EH (cell line): ENCODE measurements around the gene MKS1.

Source experiments
- DNase-seq: peaks from one replicate; pipeline ENCODE4 v3.0.0-alpha.2; 2015; ENCODE audit warnings: low read depth

Gene MKS1

DNA sequence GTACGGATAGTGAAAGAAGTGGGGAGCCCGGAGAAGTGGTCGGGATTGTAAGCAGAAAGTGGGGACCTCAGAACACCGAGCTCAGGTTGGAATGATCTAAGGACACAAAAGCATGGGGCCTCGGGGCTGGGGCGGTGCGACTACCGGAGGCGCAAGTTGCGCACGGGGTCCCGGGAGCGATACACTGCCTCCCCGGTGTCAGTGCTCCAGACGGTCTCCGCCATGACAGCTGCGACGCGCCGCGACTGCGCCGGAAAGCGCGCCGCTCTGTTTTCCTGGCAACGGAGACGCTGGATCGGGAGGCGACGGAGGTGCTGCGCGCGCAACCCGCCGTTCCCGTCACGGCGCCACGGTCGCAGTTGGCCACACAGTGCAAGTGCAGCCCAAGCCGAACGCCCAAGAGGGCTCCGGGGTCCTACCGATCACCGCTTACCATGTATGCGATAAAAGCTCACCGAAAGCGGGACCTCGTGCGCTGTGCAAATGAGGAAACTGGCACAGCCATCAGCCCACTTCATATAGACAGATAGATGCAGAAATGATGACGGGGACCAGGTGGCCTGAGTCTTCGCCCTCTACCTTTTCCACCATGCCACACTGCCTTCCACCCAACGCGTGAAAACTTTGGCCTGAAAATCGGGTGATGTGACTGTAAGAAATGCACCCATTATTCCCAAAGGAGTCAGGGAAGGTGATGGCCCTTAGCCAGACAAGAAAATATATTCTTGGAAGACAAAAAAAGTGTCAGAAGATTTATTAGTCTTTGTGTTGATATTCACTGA, at the start of gene MKS1:
Gene MKS1, minus strand, starts transcription at position 249 of the 782 bp plus-strand sequence. Its CDS starts 25 bp downstream, at position 224.
- peak; percentile 90 for DNase-seq

DNA sequence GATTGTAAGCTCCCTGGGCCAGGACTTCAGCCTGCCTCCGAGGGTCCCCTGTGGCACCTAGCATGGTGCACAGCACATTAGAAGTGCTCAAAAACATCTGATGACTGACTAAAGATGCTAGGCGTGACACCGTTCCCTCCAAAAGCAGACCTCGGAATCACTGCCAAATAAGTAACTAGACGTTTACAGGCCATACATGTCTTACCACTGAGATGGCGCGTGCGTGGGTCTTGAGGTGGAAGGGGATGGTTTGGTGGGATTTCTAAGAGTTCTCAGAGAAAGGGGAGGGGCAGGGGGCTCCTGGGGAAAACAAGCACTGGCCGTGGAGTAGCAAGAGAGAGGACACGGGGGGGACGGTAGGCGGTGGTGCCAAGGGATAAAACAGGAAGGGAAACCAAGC, 49.3 kb upstream of the MKS1 start:
- DNase-seq: no peak

DNA sequence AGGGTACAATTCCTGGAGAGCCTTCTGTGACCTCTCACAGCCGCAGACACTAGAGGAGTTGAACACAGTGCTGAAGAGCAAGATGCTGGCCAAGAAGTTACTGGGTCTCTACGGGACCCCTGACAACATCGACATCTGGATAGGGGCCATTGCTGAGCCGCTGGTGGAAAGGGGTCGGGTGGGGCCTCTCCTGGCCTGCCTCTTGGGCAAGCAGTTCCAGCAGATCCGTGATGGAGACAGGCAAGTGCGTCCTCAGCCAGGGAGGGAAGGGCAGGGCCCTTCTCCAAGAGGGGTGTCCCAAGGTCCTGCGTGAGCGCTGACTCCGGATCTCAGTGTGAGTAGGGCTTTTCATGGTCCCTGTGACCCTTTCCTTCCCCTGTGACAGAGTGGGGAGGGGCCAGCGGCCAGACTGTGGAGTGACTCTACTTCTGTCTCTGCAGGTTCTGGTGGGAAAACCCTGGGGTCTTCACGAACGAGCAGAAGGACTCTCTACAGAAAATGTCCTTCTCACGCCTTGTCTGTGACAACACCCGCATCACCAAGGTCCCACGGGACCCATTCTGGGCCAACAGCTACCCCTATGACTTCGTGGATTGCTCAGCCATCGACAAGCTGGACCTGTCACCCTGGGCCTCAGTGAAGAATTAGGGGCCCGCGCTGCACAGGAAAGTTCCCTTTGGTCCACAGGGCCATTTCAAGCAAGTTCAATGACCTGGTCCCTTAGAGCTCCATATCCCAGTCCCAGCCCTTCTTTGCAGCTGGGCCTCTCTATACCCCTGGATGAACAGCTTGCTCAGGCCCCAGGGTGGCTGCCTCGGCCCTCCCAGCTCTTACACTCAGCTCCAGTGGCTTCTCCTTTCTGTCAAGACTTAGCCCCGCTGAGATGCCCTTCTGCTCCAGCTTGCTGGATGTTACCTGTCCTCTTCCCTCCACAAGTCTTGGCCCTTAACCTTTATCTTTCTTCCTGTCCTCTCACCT, 48.6 kb upstream of the MKS1 start:
- DNase-seq: no peak

DNA sequence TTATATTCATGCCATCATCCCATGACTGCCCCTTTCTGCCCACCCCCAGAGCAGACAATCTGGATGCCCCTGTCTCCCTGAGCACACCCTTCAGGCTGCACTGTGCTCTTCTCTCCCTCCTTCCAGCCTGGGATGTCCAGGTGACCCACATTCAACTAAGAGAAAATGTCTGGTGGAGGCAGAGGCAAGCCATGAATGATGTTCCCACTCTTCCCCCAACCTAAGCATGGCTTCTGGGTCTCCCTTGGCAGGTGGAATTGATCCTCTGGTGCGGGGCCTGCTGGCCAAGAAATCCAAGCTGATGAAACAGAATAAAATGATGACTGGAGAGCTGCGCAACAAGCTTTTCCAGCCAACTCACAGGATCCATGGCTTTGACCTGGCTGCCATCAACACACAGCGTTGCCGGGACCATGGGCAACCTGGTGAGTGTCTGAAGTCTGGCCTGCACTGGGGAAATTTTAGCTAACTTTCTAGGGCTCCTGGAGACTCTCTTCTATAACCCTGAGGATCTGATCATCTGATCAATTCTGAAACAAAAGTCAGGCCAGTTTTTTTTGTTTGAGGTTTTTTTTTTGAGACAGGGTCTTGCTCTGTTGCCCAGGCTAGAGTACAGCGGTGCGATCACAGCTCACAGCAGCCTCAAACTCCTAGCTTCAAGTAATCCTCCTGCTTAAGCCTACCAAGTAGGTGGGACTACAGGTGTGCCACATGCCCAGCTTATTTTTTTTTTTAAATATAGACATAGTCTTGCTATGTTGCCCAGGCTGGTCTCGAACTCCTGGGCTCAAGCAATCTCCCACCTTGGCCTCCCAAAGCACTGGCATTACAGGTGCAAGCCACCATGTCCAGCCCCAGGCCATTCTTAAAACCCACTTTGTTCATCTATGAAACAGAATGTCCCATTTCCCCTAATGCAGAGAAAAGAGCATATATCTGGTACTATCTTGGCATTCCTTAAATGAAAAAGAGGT, 47.1 kb upstream of the MKS1 start:
- DNase-seq: no peak

DNA sequence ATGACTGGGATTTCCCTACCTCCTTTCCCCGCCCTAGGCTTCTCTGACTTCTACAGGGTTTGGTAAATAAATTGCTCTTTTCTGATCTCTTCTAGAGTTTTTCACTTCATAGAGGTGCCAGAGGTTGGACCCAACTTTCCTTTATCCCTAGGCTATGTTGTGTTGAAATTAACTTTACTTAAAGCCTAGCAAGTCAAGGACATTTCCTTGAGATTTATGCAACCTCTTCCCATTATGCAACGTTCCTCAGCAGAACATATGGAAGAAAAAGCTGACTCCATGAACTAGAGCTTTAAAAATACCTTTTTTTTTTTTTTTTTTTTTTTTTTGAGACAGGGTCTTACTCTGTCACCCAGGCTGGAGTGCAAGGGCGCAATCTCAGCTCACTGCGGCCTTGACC, 46.2 kb upstream of the MKS1 start:
- no peak for DNase-seq

DNA sequence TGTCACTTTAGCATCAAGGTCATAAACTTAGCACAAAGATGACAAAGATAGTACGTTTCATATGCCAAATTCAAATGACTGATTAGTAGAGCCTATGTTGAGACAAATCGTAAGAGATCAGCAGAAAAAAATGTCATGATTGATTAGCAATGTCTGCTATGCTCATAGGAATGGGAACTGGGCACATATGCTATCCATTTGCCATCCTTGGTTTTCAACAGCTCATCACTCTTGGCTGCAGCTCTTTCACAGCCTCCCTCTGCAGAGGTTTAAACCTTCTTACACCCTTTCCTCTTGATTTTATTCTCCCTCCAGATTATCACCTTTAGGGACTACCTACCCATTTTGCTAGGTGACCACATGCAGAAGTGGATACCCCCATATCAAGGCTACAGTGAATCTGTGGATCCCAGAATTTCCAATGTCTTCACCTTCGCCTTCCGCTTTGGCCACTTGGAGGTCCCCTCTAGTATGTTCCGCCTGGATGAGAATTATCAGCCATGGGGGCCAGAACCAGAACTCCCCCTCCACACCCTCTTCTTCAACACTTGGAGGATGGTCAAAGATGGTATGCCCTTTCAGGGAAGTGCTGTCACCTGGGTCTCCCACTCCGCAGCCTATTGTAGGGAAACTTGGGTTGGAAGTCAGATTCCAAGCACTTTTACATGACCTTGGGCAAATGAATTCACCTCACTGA, 45.5 kb upstream of the MKS1 start:
- DNase-seq: no peak

DNA sequence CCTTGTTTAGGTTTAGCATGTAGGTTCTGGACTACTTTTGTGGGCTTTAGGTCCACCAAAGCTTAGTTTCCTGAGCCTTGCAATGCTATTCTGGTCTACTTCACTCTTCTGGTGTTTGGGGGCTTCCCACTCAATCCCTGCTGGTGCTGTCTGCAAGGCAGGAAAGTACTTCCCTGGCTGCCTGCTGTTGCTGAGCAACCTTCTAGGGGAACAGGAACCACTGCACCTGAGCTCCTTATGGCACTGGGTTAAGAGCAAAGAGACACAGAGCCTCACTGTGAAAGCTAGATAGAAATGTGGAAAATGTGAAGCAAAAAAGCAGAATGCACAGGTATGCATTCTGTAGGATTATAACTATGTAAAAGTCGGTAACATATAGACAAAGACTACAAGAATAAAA, 44.7 kb upstream of the MKS1 start:
- no peak for DNase-seq

DNA sequence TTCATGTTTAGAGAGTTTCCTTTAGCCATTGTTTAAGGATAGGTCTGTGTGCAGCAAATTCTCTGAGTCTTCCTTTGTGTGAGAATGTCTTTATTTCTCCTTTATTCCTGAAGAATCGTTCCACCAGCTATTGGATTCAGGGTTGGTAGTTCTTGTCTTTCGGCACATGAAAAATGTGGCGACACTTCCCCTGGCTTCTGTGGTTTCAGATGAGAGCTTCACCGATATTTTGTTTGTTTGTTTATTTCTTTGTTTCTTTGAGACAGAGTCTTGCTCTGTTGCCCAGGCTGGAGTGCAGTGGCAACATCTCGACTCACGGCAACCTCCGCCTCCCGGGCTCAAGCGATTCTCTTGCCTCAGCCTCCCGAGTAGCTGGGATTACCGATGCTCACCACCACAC, 43.1 kb upstream of the MKS1 start:
- DNase-seq: no peak

DNA sequence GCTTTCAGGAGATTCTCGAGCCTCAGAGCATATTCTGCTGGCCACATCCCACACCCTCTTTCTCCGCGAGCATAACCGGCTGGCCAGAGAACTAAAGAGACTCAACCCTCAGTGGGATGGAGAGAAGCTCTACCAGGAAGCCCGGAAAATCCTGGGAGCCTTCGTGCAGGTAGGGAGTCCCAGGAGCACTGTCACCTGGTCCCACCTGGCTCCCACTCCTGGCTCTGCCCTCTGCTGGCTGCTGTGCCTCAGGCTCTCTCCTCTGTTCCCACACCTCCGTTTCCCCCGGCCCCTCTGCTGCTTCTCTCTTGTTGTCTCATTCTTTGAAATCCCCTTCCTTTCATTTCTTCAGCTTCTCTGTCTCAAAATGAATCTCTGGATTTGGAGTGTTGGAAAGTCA, 35.7 kb upstream of the MKS1 start:
- no peak for DNase-seq

DNA sequence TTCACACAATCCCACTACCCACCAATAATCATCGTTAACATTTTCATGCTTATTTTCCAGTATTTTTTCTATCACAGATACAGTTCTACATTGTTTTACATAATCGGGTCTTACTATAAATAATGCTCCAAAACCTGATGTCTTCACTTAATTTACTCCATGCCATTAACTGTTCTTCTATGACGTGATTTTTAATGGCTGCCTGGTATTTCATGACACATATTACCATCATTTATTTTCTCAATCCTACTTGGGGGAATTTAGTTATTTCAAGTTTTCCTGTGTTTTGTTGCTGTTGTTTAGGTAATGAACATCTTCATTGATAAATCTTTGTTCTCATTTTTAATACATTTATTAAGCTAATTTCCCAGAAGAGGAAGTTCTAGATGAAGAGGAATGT, 34.0 kb upstream of the MKS1 start:
- no peak for DNase-seq

DNA sequence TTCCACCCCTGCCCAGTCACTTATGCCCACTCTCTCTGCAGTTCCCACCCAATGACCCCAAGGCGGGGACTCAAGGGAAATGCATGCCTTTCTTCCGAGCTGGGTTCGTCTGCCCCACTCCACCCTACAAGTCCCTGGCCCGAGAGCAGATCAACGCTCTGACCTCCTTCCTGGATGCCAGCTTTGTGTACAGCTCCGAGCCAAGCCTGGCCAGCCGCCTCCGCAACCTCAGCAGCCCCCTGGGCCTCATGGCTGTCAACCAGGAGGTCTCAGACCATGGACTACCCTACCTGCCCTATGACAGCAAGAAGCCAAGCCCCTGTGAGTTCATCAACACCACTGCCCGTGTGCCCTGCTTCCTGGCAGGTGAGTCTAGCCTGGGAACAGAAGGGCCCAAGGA, 33.1 kb upstream of the MKS1 start:
- DNase-seq: no peak

DNA sequence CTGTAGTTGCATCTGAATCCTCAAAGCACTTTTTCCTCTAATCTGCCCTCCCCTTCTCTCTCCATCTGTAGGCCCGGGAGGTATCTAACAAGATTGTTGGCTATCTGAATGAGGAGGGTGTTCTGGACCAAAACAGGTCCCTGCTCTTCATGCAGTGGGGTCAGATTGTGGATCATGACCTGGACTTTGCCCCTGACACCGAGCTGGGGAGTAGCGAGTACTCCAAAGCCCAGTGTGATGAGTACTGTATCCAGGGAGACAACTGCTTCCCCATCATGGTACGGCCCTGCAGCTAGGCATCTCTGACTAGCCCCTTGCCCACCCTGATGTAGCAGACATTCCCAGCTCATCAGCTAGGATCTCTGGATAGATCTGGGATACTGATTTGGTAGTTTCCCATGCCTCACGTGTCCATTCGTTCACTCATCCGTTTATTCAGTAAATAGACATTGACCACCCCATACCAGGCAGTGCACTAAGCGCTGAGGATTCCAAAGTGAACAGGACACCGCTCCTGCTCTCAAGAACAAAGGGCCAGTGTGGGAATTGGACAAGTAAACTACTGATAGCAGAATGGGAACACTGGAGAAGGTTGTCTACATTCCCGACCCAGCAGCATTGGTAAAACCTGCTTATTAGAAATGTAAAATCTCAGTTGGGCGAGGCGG, 31.4 kb upstream of the MKS1 start:
- no peak for DNase-seq

DNA sequence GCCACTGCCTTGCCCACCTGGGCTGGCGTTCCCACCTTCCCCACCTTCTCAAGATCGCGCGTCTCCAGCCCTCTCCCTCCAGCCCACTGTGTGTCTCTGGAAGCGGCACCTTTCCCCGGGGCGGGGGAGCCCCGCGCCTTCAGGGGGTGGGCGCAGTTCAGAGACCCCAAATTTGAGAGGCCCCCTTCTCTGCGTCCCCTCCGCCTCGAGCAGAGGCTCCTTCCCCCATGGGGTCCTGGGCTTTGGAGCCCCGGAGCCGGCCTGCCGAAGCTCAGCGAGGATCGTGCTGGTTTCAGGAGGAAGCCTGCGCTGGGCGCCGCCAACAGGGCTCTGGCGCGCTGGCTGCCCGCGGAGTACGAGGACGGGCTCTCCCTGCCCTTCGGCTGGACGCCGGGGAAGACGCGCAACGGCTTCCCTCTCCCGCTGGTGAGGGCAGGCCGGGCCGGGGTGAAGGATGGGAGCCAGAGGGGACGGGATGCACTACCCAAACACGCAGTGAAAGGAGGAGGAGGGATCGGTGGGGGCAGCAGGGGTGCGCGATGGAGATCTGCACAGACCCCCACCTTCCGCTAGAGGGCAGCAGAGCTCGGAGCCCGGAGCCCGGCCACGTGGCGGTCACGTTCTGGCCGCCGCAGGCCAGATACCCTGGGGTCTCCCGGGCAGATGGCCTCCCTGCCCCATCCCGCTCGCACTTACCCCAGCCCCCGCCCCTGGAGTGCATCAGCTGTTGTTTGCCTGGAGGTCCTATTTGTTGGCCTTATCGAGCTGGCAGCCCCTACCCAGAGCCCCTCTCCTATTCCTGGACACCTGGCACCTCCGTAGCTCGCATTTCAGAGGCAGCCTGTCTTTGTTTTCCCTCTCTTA, 30.4 kb upstream of the MKS1 start:
- peak; percentile 61 for DNase-seq

DNA sequence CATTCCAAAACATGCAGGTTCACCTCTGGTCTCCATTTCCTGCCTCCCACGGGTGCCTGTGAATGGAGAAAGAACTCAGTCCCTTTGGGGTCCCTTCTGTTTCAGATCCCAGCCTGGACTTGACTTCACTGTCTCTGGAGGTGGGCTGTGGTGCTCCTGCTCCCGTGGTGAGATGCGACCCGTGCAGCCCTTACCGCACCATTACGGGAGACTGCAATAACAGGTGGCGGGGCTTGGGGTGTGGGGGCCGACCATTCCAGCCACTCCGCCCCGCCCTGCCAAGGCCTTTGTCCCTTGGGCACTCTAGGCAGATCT, 29.9 kb upstream of the MKS1 start:
- no peak for DNase-seq

DNA sequence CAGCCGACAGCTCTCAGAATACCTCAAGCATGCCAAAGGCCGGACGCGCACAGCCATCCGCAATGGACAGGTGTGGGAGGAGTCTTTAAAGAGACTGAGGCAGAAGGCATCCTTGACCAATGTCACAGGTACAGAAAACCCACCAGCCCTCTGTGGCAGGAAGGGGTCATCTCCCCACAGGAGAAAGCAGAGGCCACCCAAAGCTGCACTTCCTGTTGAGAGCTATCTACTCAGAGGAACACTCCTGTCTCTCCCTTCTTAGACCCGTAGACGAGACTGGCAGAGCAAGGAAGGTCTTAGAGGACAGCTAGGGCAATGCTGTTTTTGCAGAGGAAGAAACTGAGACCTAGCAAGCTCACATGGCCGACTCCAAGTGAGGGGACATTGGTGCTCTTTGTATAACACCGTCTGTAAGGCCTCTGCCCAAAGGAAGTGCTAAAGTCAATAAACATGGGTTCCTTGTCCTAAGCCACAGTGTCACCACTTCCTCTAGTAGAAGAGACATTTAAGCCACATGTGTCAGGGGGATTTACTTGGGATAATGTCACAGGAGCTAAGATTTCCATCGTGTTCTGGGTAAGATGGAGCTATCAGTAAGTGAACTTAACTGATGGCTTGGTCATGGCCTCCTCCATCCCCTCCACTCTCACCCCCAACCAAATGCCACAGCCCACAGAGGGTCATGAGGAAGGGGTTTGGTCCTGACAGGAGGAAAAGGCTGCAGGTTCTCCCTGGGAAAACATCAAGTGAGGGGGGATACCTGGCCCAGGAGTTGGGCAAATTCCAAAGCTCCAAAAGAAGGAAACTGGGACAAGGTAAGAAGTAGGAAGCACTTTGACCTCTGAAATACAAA, 28.7 kb upstream of the MKS1 start:
- DNase-seq: no peak

DNA sequence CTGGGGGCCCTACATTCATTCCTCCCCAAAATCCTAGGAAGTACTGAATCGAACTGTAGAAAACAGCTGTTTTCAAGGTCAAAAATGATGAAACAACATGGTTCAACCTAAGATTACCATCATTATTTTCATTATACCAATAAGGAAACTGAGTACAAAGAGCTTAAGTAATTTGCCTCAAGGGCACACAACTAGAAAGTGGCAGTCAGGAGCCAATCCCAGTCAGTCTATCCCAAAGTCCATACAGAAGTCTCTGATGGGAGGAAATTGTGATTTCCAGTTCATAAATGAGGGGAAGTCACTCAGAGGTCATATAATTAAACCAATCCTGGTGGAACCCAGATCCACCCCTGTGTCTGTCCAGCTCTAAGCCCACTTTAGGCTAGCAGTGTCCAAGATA, 27.7 kb upstream of the MKS1 start:
- no peak for DNase-seq

DNA sequence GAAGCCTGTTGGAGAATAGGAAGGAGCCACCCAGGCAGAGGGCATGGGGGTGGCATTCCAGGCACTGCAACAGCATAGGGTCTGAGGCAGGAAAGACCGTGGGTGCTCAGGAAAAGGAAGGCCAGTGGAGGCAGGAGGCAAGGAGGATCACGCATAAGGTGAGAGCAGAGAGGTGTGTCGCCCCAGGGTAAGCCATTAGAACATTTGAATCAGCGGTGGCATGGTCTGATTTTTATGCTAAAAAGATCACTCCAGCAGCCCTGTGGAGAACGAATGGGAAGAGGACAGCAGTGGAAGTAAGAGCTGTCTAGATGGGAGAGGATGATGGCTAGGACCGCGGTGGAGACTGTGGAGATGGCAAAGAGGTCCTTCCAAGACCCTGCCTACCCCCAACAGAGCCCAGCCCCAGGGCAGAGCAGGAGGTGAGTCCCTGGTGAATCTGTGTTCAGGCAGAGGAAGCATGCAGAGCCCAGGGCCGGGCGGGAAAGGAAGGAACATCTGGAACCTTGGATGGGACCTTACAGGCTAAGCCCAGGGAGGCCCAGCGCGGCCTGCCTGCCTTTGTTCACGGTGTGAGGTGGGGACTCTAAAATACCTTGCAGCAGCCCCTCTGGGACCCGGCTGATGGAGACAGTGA, 27.2 kb upstream of the MKS1 start:
- no peak for DNase-seq

DNA sequence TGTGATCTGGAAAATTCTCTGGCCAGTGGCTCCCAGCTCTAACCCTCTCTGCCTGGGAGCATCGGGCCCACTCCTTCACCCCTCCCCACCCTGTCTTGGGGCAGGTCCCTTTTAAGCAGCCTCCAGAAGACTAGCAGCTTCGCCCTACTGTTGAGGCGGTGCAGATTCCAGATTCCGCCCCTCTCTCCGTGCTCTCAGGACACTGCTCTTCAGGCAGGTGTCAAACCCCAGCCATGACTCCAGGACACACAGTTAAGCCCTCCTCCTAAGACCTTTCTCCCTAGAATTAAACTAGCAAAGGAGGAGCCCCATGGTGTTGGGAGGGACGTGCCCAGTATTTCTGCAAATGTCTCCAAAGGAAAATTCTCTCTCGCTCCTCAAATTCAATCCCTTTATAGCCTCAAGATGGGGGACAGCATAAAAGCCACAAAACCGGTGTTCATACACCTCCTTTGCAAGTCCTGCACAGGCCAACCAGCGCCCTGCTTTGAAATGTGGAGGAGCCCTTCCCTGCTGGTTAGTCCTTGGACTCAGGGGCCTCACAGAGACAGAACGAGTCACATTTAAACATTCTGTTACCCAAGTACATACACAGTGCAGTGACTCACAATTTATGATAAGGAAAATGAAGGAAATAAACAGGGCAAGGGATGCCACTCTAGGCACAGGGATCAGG, 26.5 kb upstream of the MKS1 start:
- DNase-seq: no peak
